ENCODE data around the gene COBL.

Gene COBL

GRCh38 chr7:51307651-51308210 is 8.9 kb downstream of the COBL start:
- DNase-seq (ENCODE audit: low read depth in 2 of 2): no peak

- DNase-seq (ENCODE audit: low read depth in 2 of 2): no peak
These were observed 9.8 kb downstream of the COBL start for GRCh38 chr7:51306761-51307160.

- DNase-seq (ENCODE audit: low read depth in 2 of 2): no peak
These were observed 11.9 kb downstream of the COBL start for GRCh38 chr7:51304729-51305128.

GRCh38 chr7:51303142-51303525 is 13.5 kb downstream of the COBL start:
- DNase-seq (ENCODE audit: low read depth in 2 of 2): no peak

GRCh38 chr7:51301806-51302205 is 14.8 kb downstream of the COBL start:
- DNase-seq (ENCODE audit: low read depth in 2 of 2): no peak

- DNase-seq (ENCODE audit: low read depth in 2 of 2): no peak
These were observed 15.6 kb downstream of the COBL start for GRCh38 chr7:51300762-51301674.

GRCh38 chr7:51299391-51300133 is 17.0 kb downstream of the COBL start:
- DNase-seq (ENCODE audit: low read depth in 2 of 2): no peak

GRCh38 chr7:51298912-51299311 is 17.7 kb downstream of the COBL start:
- no peak for DNase-seq (ENCODE audit: low read depth in 2 of 2)

GRCh38 chr7:51297986-51298385 is 18.6 kb downstream of the COBL start:
- no peak for DNase-seq (ENCODE audit: low read depth in 2 of 2)

GRCh38 chr7:51295440-51296245 is 21.0 kb downstream of the COBL start:
- DNase-seq (ENCODE audit: low read depth in 2 of 2): no peak

GRCh38 chr7:51292596-51292995 is 24.0 kb downstream of the COBL start:
- no peak for DNase-seq (ENCODE audit: low read depth in 2 of 2)

- DNase-seq (ENCODE audit: low read depth in 2 of 2): no peak
These were observed 25.7 kb downstream of the COBL start for GRCh38 chr7:51290702-51291540.

GRCh38 chr7:51290304-51290637 is 26.3 kb downstream of the COBL start:
- DNase-seq (ENCODE audit: low read depth in 2 of 2): no peak

GRCh38 chr7:51289623-51290303 is 26.8 kb downstream of the COBL start:
- DNase-seq (ENCODE audit: low read depth in 2 of 2): no peak

GRCh38 chr7:51288896-51289622 is 27.6 kb downstream of the COBL start:
- DNase-seq (ENCODE audit: low read depth in 2 of 2): no peak

GRCh38 chr7:51286401-51286800 is 30.2 kb downstream of the COBL start:
- no peak for DNase-seq (ENCODE audit: low read depth in 2 of 2)

GRCh38 chr7:51280156-51280555 is 36.5 kb downstream of the COBL start:
- no peak for DNase-seq (ENCODE audit: low read depth in 2 of 2)

- DNase-seq (ENCODE audit: low read depth in 2 of 2): no peak
These were observed 37.1 kb downstream of the COBL start for GRCh38 chr7:51279391-51280023.

- no peak for DNase-seq (ENCODE audit: low read depth in 2 of 2)
These were observed 37.8 kb downstream of the COBL start for GRCh38 chr7:51278797-51279196.

Data from activated CD4-positive, alpha-beta T cell treated with anti-CD3 and anti-CD28 coated beads for 24 hours (primary cell).